ENCODE measurements around the gene DESI1. TPM values are rescaled to one million over a fixed set of nuclear protein-coding genes. Genes with fewer than 3 reads are reported as not detected.

DESI1 gene
- total RNA-seq, 1 experiment from 2014 or later, result 40.8 TPM

DNA sequence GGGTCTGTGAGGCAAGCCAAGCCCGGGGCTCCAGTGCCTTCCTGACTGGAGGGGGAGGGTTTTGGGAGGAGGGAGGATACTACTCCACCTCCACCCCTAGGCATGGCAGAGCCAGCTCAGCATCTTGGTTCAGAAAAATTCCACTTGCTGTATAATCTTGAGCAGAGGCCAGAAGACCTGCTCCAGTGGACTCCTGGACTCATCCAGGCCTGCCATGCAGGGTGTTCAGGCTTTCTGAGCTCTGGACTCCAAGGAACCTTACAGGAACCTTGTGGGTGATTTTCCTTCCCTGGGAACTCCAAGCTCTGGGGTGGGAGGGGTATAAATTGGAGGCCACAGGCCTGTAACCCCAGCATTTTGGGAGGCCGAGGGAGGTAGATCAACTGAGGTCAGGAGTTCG lies 50.6 kb downstream of the DESI1 start:
- no peak for TF ChIP-seq YY1 (IDR thresholded peaks at IDR 0.05; ENCODE audit: extremely low read depth, insufficient replicate concordance, low read depth, low read length)
- TF ChIP-seq, protein P1, sequence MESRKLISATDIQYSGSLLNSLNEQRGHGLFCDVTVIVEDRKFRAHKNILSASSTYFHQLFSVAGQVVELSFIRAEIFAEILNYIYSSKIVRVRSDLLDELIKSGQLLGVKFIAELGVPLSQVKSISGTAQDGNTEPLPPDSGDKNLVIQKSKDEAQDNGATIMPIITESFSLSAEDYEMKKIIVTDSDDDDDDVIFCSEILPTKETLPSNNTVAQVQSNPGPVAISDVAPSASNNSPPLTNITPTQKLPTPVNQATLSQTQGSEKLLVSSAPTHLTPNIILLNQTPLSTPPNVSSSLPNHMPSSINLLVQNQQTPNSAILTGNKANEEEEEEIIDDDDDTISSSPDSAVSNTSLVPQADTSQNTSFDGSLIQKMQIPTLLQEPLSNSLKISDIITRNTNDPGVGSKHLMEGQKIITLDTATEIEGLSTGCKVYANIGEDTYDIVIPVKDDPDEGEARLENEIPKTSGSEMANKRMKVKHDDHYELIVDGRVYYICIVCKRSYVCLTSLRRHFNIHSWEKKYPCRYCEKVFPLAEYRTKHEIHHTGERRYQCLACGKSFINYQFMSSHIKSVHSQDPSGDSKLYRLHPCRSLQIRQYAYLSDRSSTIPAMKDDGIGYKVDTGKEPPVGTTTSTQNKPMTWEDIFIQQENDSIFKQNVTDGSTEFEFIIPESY (IDR thresholded peaks at IDR 0.05; ENCODE audit: extremely low read depth, insufficient replicate concordance, low read length), result no peak
- TF ChIP-seq CEBPB (IDR thresholded peaks at IDR 0.05; ENCODE audit: low read depth), result no peak
- no peak for TF ChIP-seq EZH2phosphoT487 (IDR thresholded peaks at IDR 0.05; ENCODE audit: borderline replicate concordance)
- TF ChIP-seq RAD21 (IDR thresholded peaks at IDR 0.05; ENCODE audit: low read depth), result no peak
- TF ChIP-seq POLR2A (IDR thresholded peaks at IDR 0.05; ENCODE audit: borderline replicate concordance, extremely low read depth, insufficient read depth, insufficient read length), result no peak
- TF ChIP-seq JUND (IDR thresholded peaks at IDR 0.05), result no peak
- TF ChIP-seq EZH2 (IDR thresholded peaks at IDR 0.05), result no peak
- no peak for TF ChIP-seq EGR1 (IDR thresholded peaks at IDR 0.05; ENCODE audit: low read depth)
- TF ChIP-seq TCF7L2 (IDR thresholded peaks at IDR 0.05; ENCODE audit: borderline replicate concordance, extremely low read depth, insufficient read depth, insufficient read length), result no peak
- TF ChIP-seq SRF (IDR thresholded peaks at IDR 0.05; ENCODE audit: low read depth), result no peak
- no peak for TF ChIP-seq FOSL1 (IDR thresholded peaks at IDR 0.05; ENCODE audit: low read depth)
- no peak for TF ChIP-seq SIN3A (IDR thresholded peaks at IDR 0.05; ENCODE audit: low read depth)
- Histone ChIP-seq H3K79me2 (ENCODE audit: insufficient read depth, low read length) (no peaks in the 10 kb centered on the region), H3K9ac (ENCODE audit: low read length) (no peak overlapping the region), H2AFZ (ENCODE audit: low read depth, low read length, poor library complexity, severe bottlenecking) (no peak overlapping the region), H3K4me2 (ENCODE audit: low read length) (no peak overlapping the region), H3K4me3 (replicated peaks in 1 of 2; ENCODE audit: low read depth in 1 of 2, low read length in 2 of 2) (no peak overlapping the region), H3K36me3 (ENCODE audit: control insufficient read depth in 1 of 2, insufficient read depth in 2 of 2, low read length in 2 of 2) (no peaks in the 10 kb centered on the region), H3K9me2 (ENCODE audit: insufficient read depth) (no peaks in the 10 kb centered on the region), H3K27me3 (ENCODE audit: insufficient read depth, low read length) (no peaks in the 10 kb centered on the region), H3K4me1 (ENCODE audit: control insufficient read depth in 1 of 2, insufficient read depth in 2 of 2, low read length in 2 of 2) (peaks cover 6 to 13% of the 10 kb centered on the region in 2 experiments), H4K20me1 (ENCODE audit: insufficient read depth) (no peaks in the 10 kb centered on the region), H3K9me3 (ENCODE audit: control insufficient read depth in 1 of 2, insufficient read depth in 1 of 2, low read depth in 1 of 2, low read length in 2 of 2) (no peaks in the 10 kb centered on the region), H3K27ac (ENCODE audit: low read depth, low read length) (no peak overlapping the region)
- no peak for DNase-seq (ENCODE audit: low read depth, low spot score)
- ChIA-PET RAD21 (ENCODE audit: low non-redundant PET in 1 of 2, low total read pairs in 2 of 2, uncharacterized antibody in 2 of 2, unreplicated experiment in 2 of 2) (no interaction called here), POLR2A (interaction anchor here (1.2 kb wide), 1 partner anchor 19 kb away, joined by 7 read pairs; the partner anchor contains the start of gene PMM1), CTCF (no interaction called here)
- no peak for ATAC-seq
- intact Hi-C loops (cut with micrococcal nuclease), result no loop called here
- BruUV-seq (replicated peaks), result no TSS peak

All from HCT116 (cell line).